ENCODE data around the gene FILIP1L. TPM values are rescaled to one million over a fixed set of nuclear protein-coding genes. Genes with fewer than 3 reads are reported as not detected.

FILIP1L gene
- polyA plus RNA-seq, 1 of the 3 experiments (the other 2 are of a cell fraction), result 26.8 TPM

DNA sequence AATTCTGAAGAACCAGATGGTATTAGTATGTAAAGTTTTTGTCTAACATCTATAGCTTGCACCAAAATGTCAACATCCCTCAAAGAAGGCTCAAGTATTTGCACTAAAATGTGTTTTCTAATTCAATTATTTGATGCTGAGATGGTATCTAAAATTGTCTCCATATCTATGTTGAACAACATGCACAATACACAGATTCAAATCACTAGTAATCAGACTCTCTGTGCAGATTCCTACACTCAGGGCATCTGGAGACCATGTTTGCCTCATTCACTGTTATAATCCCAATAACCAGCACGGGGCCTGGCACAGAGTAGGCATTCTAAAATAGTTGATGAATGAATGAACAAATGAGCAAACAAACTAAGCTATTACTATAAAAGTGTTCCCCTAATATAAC, 2.6 kb downstream of the FILIP1L start:
- no peaks in the 10 kb centered on the region for H3K27me3 ChIP-seq (ENCODE audit: insufficient read depth)
- H3K27ac ChIP-seq (ENCODE audit: low read depth in 2 of 2, low read length in 1 of 2), result no peak overlapping the region
- peaks cover 7 to 8% of the 10 kb centered on the region in 2 experiments; a peak in 3 of 4 replicates for H3K4me1 ChIP-seq (ENCODE audit: control insufficient read depth in 1 of 2, insufficient read depth in 2 of 2, low read depth in 1 of 2, low read length in 1 of 2)
- no peaks in the 10 kb centered on the region for H4K20me1 ChIP-seq (ENCODE audit: insufficient read depth)
- DNase-seq, result no peak
- no peaks in the 10 kb centered on the region for H3K9me3 ChIP-seq
- ChIA-PET CTCF (interaction anchor here (1.4 kb wide), 1 partner anchor 142 kb away, joined by 7 read pairs; no protein-coding TSS in a partner anchor), POLR2A (no interaction called here)
- H3K9ac ChIP-seq, result no peak overlapping the region
- 50% methylated on average over 1 of the region's 1 CpG for WGBS (ENCODE audit: low lambda C conversion rate)
- no peaks in the 10 kb centered on the region for H3K79me2 ChIP-seq (ENCODE audit: insufficient read depth)
- H3K4me2 ChIP-seq, result no peak overlapping the region
- H2AFZ ChIP-seq (ENCODE audit: low read depth), result no peak overlapping the region
- H3K4me3 ChIP-seq (ENCODE audit: low read depth in 2 of 2, low read length in 1 of 2), result no peak overlapping the region
- H3F3A ChIP-seq (replicated peaks; ENCODE audit: insufficient read depth), result no peaks in the 10 kb centered on the region
- TF ChIP-seq MEF2A (IDR thresholded peaks at IDR 0.05; ENCODE audit: borderline replicate concordance, low read depth) (no peak), EZH2phosphoT487 (IDR thresholded peaks at IDR 0.05; ENCODE audit: borderline replicate concordance, low read depth) (no peak), RCOR1 (IDR thresholded peaks at IDR 0.05; ENCODE audit: low read length) (peak; percentile 93), POLR2AphosphoS5 (IDR thresholded peaks at IDR 0.05; ENCODE audit: low read depth, low read length) (no peak), FOSL2 (IDR thresholded peaks at IDR 0.05; ENCODE audit: borderline replicate concordance, low read depth) (no peak), NFIC (IDR thresholded peaks at IDR 0.05; ENCODE audit: borderline replicate concordance) (no peak), JUND (IDR thresholded peaks at IDR 0.05) (no peak), FOXJ3 (CRISPR knock-in tag; IDR thresholded peaks at IDR 0.05) (no peak)
- H3K36me3 ChIP-seq (replicated peaks in 1 of 2; ENCODE audit: control insufficient read depth in 1 of 2, insufficient read depth in 2 of 2, low read length in 1 of 2), result no peaks in the 10 kb centered on the region
- no peaks in the 10 kb centered on the region for H3K9me2 ChIP-seq

DNA sequence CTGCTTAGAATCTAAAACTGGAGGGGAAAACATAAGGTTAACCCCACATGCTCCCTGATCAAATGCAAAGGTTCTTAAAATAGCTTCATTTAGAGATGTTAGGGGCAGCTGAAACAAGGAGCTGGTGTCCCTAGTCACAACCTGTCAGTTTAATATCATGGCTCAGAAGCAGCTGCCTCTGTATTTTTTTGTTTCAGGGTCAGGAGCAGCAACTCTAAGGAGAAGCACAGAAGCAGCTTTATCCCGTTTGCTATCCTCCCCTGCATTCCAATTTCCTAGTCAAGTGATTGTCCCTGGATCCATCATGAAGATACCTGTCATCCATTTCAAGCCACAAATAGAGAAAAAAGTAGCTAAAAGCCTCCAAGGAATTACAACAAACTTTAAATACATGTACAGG, 4.1 kb downstream of the FILIP1L start:
- TF ChIP-seq RCOR1 (IDR thresholded peaks at IDR 0.05; ENCODE audit: low read length) (no peak), RXRA (IDR thresholded peaks at IDR 0.05; ENCODE audit: borderline replicate concordance, low read depth) (no peak), FOXJ3 (CRISPR knock-in tag; IDR thresholded peaks at IDR 0.05) (no peak), JUND (IDR thresholded peaks at IDR 0.05) (no peak), POLR2AphosphoS5 (IDR thresholded peaks at IDR 0.05; ENCODE audit: low read depth, low read length) (no peak), TAF1 (IDR thresholded peaks at IDR 0.05; ENCODE audit: borderline replicate concordance, low read depth, low read length) (no peak), MEF2A (IDR thresholded peaks at IDR 0.05; ENCODE audit: borderline replicate concordance, low read depth) (no peak)
- TF ChIP-seq, protein P1, sequence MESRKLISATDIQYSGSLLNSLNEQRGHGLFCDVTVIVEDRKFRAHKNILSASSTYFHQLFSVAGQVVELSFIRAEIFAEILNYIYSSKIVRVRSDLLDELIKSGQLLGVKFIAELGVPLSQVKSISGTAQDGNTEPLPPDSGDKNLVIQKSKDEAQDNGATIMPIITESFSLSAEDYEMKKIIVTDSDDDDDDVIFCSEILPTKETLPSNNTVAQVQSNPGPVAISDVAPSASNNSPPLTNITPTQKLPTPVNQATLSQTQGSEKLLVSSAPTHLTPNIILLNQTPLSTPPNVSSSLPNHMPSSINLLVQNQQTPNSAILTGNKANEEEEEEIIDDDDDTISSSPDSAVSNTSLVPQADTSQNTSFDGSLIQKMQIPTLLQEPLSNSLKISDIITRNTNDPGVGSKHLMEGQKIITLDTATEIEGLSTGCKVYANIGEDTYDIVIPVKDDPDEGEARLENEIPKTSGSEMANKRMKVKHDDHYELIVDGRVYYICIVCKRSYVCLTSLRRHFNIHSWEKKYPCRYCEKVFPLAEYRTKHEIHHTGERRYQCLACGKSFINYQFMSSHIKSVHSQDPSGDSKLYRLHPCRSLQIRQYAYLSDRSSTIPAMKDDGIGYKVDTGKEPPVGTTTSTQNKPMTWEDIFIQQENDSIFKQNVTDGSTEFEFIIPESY (IDR thresholded peaks at IDR 0.05; ENCODE audit: borderline replicate concordance, low read depth), result no peak
- TF ChIP-seq, protein P2, sequence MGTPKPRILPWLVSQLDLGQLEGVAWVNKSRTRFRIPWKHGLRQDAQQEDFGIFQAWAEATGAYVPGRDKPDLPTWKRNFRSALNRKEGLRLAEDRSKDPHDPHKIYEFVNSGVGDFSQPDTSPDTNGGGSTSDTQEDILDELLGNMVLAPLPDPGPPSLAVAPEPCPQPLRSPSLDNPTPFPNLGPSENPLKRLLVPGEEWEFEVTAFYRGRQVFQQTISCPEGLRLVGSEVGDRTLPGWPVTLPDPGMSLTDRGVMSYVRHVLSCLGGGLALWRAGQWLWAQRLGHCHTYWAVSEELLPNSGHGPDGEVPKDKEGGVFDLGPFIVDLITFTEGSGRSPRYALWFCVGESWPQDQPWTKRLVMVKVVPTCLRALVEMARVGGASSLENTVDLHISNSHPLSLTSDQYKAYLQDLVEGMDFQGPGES (IDR thresholded peaks at IDR 0.05; ENCODE audit: low read depth, low read length), result no peak
- TF ChIP-seq, protein P3, sequence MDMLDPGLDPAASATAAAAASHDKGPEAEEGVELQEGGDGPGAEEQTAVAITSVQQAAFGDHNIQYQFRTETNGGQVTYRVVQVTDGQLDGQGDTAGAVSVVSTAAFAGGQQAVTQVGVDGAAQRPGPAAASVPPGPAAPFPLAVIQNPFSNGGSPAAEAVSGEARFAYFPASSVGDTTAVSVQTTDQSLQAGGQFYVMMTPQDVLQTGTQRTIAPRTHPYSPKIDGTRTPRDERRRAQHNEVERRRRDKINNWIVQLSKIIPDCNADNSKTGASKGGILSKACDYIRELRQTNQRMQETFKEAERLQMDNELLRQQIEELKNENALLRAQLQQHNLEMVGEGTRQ (IDR thresholded peaks at IDR 0.05; ENCODE audit: borderline replicate concordance, low read depth, low read length), result no peak
- Histone ChIP-seq H3K9ac (no peak overlapping the region), H3K4me3 (ENCODE audit: low read depth in 2 of 2, low read length in 1 of 2) (no peak overlapping the region), H3F3A (replicated peaks; ENCODE audit: insufficient read depth) (no peaks in the 10 kb centered on the region), H3K36me3 (replicated peaks in 1 of 2; ENCODE audit: control insufficient read depth in 1 of 2, insufficient read depth in 2 of 2, low read length in 1 of 2) (no peaks in the 10 kb centered on the region), H3K9me3 (no peaks in the 10 kb centered on the region), H3K27me3 (ENCODE audit: insufficient read depth) (no peaks in the 10 kb centered on the region), H2AFZ (ENCODE audit: low read depth) (no peak overlapping the region), H3K4me1 (ENCODE audit: control insufficient read depth in 1 of 2, insufficient read depth in 2 of 2, low read depth in 1 of 2, low read length in 1 of 2) (peaks cover 8 to 23% of the 10 kb centered on the region in 2 experiments; a peak in 3 of 4 replicates), H3K9me2 (no peaks in the 10 kb centered on the region), H4K20me1 (ENCODE audit: insufficient read depth) (no peaks in the 10 kb centered on the region), H3K79me2 (ENCODE audit: insufficient read depth) (no peaks in the 10 kb centered on the region), H3K4me2 (no peak overlapping the region), H3K27ac (ENCODE audit: low read depth in 2 of 2, low read length in 1 of 2) (no peak overlapping the region)
- DNase-seq, result no peak
- 87% methylated on average over 1 of the region's 1 CpG for WGBS (ENCODE audit: low lambda C conversion rate)
- ChIA-PET CTCF (interaction anchor here (0.6 to 1.9 kb wide), 3 partner anchors 41 to 278 kb away, joined by 3 to 9 read pairs (median 4); no protein-coding TSS in a partner anchor), POLR2A (interaction anchor here (0.7 kb wide), 1 partner anchor 53 kb away, joined by 3 read pairs; no protein-coding TSS in a partner anchor)

Data from SK-N-SH (cell line).